Measurements from ENCODE around the gene PHLPP1.

The PHLPP1 gene

GRCh38 chr18:62933261-62933887 lies 218.0 kb downstream of the PHLPP1 start:
- no peak for TF ChIP-seq EGR1 (IDR thresholded peaks at IDR 0.05)
- no peak for TF ChIP-seq USF1 (IDR thresholded peaks at IDR 0.05)

GRCh38 chr18:62935994-62936393 lies 220.7 kb downstream of the PHLPP1 start:
- TF ChIP-seq EP300 (IDR thresholded peaks at IDR 0.05; ENCODE audit: borderline replicate concordance): no peak
- TF ChIP-seq REST (IDR thresholded peaks at IDR 0.05; ENCODE audit: low read depth): no peak
- TF ChIP-seq, protein P1, sequence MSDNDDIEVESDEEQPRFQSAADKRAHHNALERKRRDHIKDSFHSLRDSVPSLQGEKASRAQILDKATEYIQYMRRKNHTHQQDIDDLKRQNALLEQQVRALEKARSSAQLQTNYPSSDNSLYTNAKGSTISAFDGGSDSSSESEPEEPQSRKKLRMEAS (IDR thresholded peaks at IDR 0.05): no peak
- no peak for TF ChIP-seq CREB1 (IDR thresholded peaks at IDR 0.05; ENCODE audit: low read depth)
- TF ChIP-seq ZBTB7A (IDR thresholded peaks at IDR 0.05; ENCODE audit: low read depth): no peak
- TF ChIP-seq NFIC (IDR thresholded peaks at IDR 0.05): no peak
- no peak for TF ChIP-seq FOXM1 (IDR thresholded peaks at IDR 0.05; ENCODE audit: borderline replicate concordance, low read depth)
- TF ChIP-seq RAD21 (IDR thresholded peaks at IDR 0.05; ENCODE audit: low read depth): no peak
- TF ChIP-seq TCF12 (IDR thresholded peaks at IDR 0.05; ENCODE audit: low read depth): no peak
- no peak for TF ChIP-seq TEAD4 (IDR thresholded peaks at IDR 0.05)
- no peak for TF ChIP-seq EGR1 (IDR thresholded peaks at IDR 0.05)

- no peak for TF ChIP-seq TCF12 (IDR thresholded peaks at IDR 0.05; ENCODE audit: low read depth)
- TF ChIP-seq USF1 (IDR thresholded peaks at IDR 0.05): no peak
- no peak for TF ChIP-seq NFIC (IDR thresholded peaks at IDR 0.05)
- TF ChIP-seq EGR1 (IDR thresholded peaks at IDR 0.05): no peak
- TF ChIP-seq EP300 (IDR thresholded peaks at IDR 0.05; ENCODE audit: borderline replicate concordance): no peak
- TF ChIP-seq, protein P1 (IDR thresholded peaks at IDR 0.05): no peak
- TF ChIP-seq FOXM1 (IDR thresholded peaks at IDR 0.05; ENCODE audit: borderline replicate concordance, low read depth): no peak
- no peak for TF ChIP-seq CEBPB (IDR thresholded peaks at IDR 0.05)
Observed at GRCh38 chr18:62937065-62937464, 221.7 kb downstream of the PHLPP1 start.

DNA sequence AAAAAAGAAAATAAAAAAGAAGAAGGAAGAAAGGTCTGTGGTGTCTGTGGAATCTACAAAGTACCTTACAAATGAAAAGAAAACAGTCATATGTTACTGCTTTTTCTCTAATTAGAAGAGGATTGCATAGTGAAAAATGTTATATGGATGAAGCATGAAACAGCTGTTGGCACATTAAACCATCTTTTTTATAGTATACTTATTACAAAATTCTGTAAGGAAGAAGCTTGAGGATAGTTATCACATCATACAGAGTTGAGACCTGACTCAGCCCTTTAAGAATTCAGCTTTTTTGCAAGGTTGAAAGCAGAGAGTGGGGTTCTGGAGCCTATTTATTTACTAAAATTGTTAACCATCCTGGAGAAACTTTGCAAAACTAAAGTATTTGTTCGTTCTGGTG lies 222.7 kb downstream of the PHLPP1 start:
- TF ChIP-seq EP300 (IDR thresholded peaks at IDR 0.05; ENCODE audit: borderline replicate concordance): no peak
- no peak for TF ChIP-seq TEAD4 (IDR thresholded peaks at IDR 0.05)
- TF ChIP-seq USF1 (IDR thresholded peaks at IDR 0.05): no peak
- no peak for TF ChIP-seq CEBPB (IDR thresholded peaks at IDR 0.05)
- no peak for TF ChIP-seq TAF1 (IDR thresholded peaks at IDR 0.05; ENCODE audit: low read depth)
- no peak for TF ChIP-seq NFIC (IDR thresholded peaks at IDR 0.05)
- TF ChIP-seq, protein P1 (IDR thresholded peaks at IDR 0.05): no peak
- TF ChIP-seq CREB1 (IDR thresholded peaks at IDR 0.05; ENCODE audit: low read depth): no peak
- no peak for TF ChIP-seq YY1 (IDR thresholded peaks at IDR 0.05; ENCODE audit: low read depth)
- TF ChIP-seq REST (IDR thresholded peaks at IDR 0.05; ENCODE audit: low read depth): no peak
- TF ChIP-seq RAD21 (IDR thresholded peaks at IDR 0.05; ENCODE audit: low read depth): no peak
- TF ChIP-seq TCF12 (IDR thresholded peaks at IDR 0.05; ENCODE audit: low read depth): no peak
- no peak for TF ChIP-seq ZBTB7A (IDR thresholded peaks at IDR 0.05; ENCODE audit: low read depth)
- TF ChIP-seq FOXM1 (IDR thresholded peaks at IDR 0.05; ENCODE audit: borderline replicate concordance, low read depth): no peak

GRCh38 chr18:62938487-62938886 lies 223.1 kb downstream of the PHLPP1 start:
- TF ChIP-seq TAF1 (IDR thresholded peaks at IDR 0.05; ENCODE audit: low read depth) (no peak), FOXM1 (IDR thresholded peaks at IDR 0.05; ENCODE audit: borderline replicate concordance, low read depth) (no peak), TCF12 (IDR thresholded peaks at IDR 0.05; ENCODE audit: low read depth) (no peak), CEBPB (IDR thresholded peaks at IDR 0.05) (no peak), REST (IDR thresholded peaks at IDR 0.05; ENCODE audit: low read depth) (no peak), CREB1 (IDR thresholded peaks at IDR 0.05; ENCODE audit: low read depth) (no peak), USF1 (IDR thresholded peaks at IDR 0.05) (no peak), RAD21 (IDR thresholded peaks at IDR 0.05; ENCODE audit: low read depth) (no peak), ZBTB7A (IDR thresholded peaks at IDR 0.05; ENCODE audit: low read depth) (no peak), EP300 (IDR thresholded peaks at IDR 0.05; ENCODE audit: borderline replicate concordance) (no peak), YY1 (IDR thresholded peaks at IDR 0.05; ENCODE audit: low read depth) (no peak)
